ENCODE data around the gene PLEKHA5.

The PLEKHA5 gene

DNA sequence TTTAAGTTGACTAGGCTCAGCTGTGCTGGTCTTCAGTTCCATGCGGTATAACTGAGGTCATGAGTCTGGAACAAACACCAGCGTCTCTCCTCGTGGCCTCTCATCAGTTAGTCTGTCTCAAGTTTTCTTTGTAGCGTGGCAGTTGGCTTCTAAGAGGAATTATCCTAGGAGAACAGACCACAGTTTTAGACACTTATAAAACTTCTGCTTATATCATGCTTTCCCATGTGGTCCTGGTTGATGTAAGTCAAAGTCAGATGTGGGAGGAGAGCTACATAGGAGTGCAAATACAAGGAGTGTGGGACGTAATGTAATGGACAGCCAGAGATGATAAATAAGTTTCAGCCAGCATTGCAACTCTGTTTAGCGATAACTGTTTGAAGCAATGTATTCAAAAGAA, 14.8 kb downstream of the PLEKHA5 start:
- TF ChIP-seq, protein P1, sequence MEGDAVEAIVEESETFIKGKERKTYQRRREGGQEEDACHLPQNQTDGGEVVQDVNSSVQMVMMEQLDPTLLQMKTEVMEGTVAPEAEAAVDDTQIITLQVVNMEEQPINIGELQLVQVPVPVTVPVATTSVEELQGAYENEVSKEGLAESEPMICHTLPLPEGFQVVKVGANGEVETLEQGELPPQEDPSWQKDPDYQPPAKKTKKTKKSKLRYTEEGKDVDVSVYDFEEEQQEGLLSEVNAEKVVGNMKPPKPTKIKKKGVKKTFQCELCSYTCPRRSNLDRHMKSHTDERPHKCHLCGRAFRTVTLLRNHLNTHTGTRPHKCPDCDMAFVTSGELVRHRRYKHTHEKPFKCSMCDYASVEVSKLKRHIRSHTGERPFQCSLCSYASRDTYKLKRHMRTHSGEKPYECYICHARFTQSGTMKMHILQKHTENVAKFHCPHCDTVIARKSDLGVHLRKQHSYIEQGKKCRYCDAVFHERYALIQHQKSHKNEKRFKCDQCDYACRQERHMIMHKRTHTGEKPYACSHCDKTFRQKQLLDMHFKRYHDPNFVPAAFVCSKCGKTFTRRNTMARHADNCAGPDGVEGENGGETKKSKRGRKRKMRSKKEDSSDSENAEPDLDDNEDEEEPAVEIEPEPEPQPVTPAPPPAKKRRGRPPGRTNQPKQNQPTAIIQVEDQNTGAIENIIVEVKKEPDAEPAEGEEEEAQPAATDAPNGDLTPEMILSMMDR (IDR thresholded peaks at IDR 0.05; ENCODE audit: low read depth, low read length) = no peak
- DNase-seq (ENCODE audit: extremely low read depth, low read depth) = no peak

DNA sequence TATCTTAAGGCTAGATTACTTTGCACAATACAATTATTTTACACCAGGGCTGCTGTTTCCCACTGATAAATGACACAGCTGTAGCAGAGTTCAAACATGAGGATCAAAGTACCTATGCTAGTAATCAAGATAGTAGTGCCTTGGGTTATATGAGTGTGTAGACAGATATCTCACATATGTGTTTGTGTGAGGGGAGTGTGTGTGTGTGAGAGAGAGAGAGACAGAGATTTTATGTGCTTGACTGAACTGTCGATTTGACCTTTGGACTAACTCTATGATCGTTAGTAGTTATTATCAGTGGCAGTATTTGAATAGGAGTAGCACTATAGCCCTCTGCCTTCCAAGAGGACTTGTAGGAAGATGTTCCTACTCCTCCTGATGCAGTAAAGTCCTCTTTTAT, 15.5 kb downstream of the PLEKHA5 start:
- DNase-seq (ENCODE audit: extremely low read depth, low read depth) = no peak
- TF ChIP-seq, protein P1 (IDR thresholded peaks at IDR 0.05; ENCODE audit: low read depth, low read length) = no peak

DNA sequence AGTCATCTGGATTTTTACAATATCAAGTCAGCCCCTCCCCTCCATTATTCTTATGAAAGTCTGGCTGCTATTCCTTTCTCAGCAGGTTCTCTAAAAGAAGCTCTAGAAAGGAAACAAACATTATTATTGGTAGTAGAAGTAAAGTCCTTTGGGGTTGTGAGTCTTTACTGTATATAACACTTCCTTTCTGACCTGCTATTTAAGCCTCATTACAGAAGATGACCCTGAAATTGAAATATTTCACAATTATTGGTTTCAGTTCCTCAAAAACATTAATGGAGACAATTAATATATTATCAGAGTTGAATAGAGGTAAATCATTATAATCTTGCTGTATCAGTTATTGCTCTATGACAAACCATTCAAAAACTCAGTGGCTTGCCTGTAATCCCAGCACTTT, 19.3 kb downstream of the PLEKHA5 start:
- TF ChIP-seq, protein P1 (IDR thresholded peaks at IDR 0.05; ENCODE audit: low read depth, low read length) = no peak
- no peak for DNase-seq (ENCODE audit: extremely low read depth, low read depth)

DNA sequence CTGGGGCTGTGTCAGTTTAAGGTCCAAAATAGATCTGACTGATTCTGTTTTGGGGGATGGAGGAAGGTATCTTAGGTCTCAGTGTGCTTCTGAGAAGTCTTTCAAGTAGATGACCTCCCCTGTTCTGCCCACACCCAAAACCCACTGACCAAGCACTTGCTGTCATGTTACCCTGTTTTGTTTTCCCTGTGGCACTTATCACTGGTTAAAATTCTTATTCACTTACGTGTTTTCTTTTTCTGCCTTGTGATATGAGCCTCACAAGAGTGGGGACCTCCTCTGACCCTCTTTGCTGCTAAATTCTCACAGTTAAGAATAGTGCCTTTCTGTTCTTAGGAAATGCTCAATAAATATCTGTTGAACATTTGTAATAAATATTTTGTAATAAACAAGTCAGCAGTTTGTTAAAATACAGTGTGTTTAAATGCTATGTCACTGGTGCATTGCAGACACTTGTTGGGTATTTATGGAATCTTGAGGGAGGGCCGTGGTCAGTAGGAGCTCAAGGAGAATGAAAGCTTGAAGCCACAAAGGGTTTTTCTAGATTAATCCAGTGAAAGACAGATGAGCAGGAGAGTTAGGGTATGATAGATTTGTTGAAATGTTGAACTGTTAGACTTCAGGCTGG, 20.9 kb downstream of the PLEKHA5 start:
- DNase-seq (ENCODE audit: extremely low read depth, low read depth) = no peak
- TF ChIP-seq, protein P1 (IDR thresholded peaks at IDR 0.05; ENCODE audit: low read depth, low read length) = no peak

DNA sequence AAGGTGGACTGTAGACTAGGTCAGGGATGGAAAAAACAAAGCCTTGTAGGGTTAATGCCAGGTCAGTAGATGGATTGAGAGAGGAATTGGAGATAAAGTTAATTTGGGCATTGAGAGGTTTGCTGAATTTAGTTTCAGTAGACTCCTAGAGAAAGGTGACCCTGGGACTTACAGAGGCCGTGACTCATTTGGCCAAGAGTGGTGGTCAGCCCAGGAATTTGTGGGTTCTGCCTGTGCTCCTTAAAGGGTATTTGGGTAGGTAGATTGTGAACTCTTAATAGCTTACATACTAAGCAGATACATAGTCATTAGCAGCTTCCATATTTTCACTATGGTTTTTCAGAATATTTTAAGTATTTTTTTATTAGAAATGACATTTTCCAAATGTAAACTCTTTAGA, 21.8 kb downstream of the PLEKHA5 start:
- TF ChIP-seq, protein P1 (IDR thresholded peaks at IDR 0.05; ENCODE audit: low read depth, low read length) = no peak
- no peak for DNase-seq (ENCODE audit: extremely low read depth, low read depth)

DNA sequence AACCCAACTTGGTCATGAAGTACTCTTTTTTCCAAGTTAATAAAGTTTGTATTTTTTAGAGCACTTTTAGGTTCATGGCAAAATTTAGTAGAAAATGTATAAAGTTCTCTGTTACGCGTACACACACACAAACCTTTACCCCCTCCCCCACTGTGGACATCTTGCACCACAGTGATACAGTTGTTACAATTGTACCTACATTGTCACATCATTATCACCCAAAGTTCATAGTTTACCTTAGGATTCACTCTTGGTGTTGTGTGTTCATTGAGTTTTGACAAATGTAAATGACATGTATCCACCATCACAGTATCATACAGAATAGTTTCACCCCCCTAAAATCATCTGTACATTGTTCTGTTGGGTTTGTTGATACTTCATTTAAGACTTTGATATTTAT, 23.9 kb downstream of the PLEKHA5 start:
- TF ChIP-seq, protein P1 (IDR thresholded peaks at IDR 0.05; ENCODE audit: low read depth, low read length) = no peak

DNA sequence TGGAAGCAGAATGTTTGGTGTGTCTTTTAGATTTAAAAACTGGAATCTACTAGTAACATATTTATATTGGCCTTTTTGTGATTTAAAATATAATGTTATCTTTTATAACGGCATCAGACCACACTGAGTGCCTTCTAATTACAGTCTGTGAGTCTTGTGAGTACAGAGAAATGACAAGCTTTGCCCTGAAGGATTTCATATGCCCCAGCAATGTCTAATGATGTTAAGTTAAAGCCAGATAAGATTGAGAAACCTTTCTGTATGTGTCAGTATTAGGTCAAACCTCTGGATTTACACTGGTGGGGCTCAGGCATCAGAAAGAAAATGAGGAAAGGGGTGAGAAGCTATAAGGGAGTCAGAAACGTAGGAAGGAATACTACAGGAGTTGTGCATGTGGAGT, 25.2 kb downstream of the PLEKHA5 start:
- DNase-seq (ENCODE audit: extremely low read depth, low read depth) = no peak
- TF ChIP-seq, protein P1 (IDR thresholded peaks at IDR 0.05; ENCODE audit: low read depth, low read length) = no peak

More for the DNA sequence above, 23.9 kb downstream of the PLEKHA5 start:
- no peak for DNase-seq (ENCODE audit: extremely low read depth, low read depth)

All from AG09319 (cell line).